ENCODE data around the gene AP2M1.

GRCh38 chr3:184168363-184169120 is 6.1 kb upstream of the AP2M1 start:
- TF ChIP-seq RERE (CRISPR knock-in tag; IDR thresholded peaks at IDR 0.05; ENCODE audit: low read depth): no peak
- no peak for TF ChIP-seq MXD3 (CRISPR knock-in tag; IDR thresholded peaks at IDR 0.05)
- TF ChIP-seq TGIF2 (CRISPR knock-in tag; IDR thresholded peaks at IDR 0.05): no peak
